Keratinocyte (primary cell): ENCODE results near the gene NPM1. TPM values are rescaled to one million over a fixed set of nuclear protein-coding genes. Genes with fewer than 3 reads are reported as not detected.

ENCODE experiments used
- DNase-seq: peaks from one replicate; pipeline ENCODE4 v3.0.0-alpha.2; 2011; ENCODE audit warnings: low read depth, missing footprints, low spot score
- FAIRE-seq: peaks from 2 replicates; lab custom pipeline; 2011; peaks lifted over from hg19 to GRCh38; lab: Jason Lieb, UNC
- H2AFZ ChIP-seq: 2 replicates; pipeline ENCODE4 v1.6.0; 2012; ENCODE audit warnings: low read length, control low read depth, inconsistent platforms; ENCODE audit not compliant: control insufficient read depth
- H3K27ac ChIP-seq: 2 replicates; pipeline ENCODE4 v1.5.1; 2011; ENCODE audit warnings: low read length; ENCODE audit not compliant: control insufficient read depth, insufficient read depth
- H3K27me3 ChIP-seq: 3 replicates; pipeline ENCODE4 v1.6.0; 2011; ENCODE audit warnings: low read length; ENCODE audit not compliant: control insufficient read depth, insufficient read depth; ENCODE audit errors: extremely low read depth
- H3K36me3 ChIP-seq, 2 experiments: 2 replicates in 1 of 2; 3 replicates in 1 of 2; pipeline ENCODE4 v1.5.1; 2011; ENCODE audit warnings: low read length in 2 of 2, mild to moderate bottlenecking in 1 of 2; ENCODE audit not compliant: control insufficient read depth in 2 of 2, insufficient read depth in 2 of 2; ENCODE audit errors: extremely low read depth in 1 of 2
- H3K4me1 ChIP-seq: 3 replicates; pipeline ENCODE4 v1.5.1; 2011; ENCODE audit warnings: low read length; ENCODE audit not compliant: control insufficient read depth, insufficient read depth; ENCODE audit errors: extremely low read depth
- H3K4me2 ChIP-seq: 3 replicates; pipeline ENCODE4 v1.6.0; 2011; ENCODE audit warnings: low read depth, low read length; ENCODE audit not compliant: control insufficient read depth, insufficient read depth; ENCODE audit errors: extremely low read depth
- H3K4me3 ChIP-seq, 3 experiments: fragments of 200-600 bp in 1 of 3; sonication (generic) in 1 of 3; 2 replicates in 2 of 3; 3 replicates in 1 of 3; pipeline ENCODE4 v1.5.1; 2011 to 2016; ENCODE audit warnings: low read length in 3 of 3, mild to moderate bottlenecking in 3 of 3, control low read depth in 2 of 3, inconsistent platforms in 1 of 3, low read depth in 1 of 3, mixed read lengths in 1 of 3, mixed run types in 1 of 3, moderate library complexity in 1 of 3; ENCODE audit not compliant: control insufficient read depth in 2 of 3, insufficient read depth in 2 of 3; ENCODE audit errors: extremely low read depth in 1 of 3
- H3K79me2 ChIP-seq: 2 replicates; pipeline ENCODE4 v1.6.0; 2012; ENCODE audit warnings: low read length; ENCODE audit not compliant: control insufficient read depth, insufficient read depth
- H3K9ac ChIP-seq: 3 replicates; pipeline ENCODE4 v1.6.0; 2011; ENCODE audit warnings: low read length; ENCODE audit not compliant: control insufficient read depth, insufficient read depth; ENCODE audit errors: extremely low read depth
- H3K9me1 ChIP-seq: 3 replicates; pipeline ENCODE4 v1.6.0; 2011; ENCODE audit warnings: low read length; ENCODE audit not compliant: control insufficient read depth, insufficient read depth; ENCODE audit errors: extremely low read depth
- H3K9me3 ChIP-seq: 2 replicates; pipeline ENCODE4 v1.5.1; 2012; ENCODE audit warnings: low read depth, low read length; ENCODE audit not compliant: control insufficient read depth
- H4K20me1 ChIP-seq: 3 replicates; pipeline ENCODE4 v1.6.0; 2011; ENCODE audit warnings: low read length; ENCODE audit not compliant: control insufficient read depth, insufficient read depth; ENCODE audit errors: extremely low read depth
- CTCF ChIP-seq, 3 experiments: IDR thresholded peaks in 1 of 3; conservative IDR thresholded peaks in 1 of 3; optimal IDR thresholded peaks in 1 of 3; 2 replicates in 2 of 3; 3 replicates in 1 of 3; pipeline versions ENCODE3 to v1.5.1; 2011; ENCODE audit warnings: low read length in 3 of 3, mild to moderate bottlenecking in 3 of 3, moderate library complexity in 2 of 3, control low read depth in 1 of 3, inconsistent platforms in 1 of 3; ENCODE audit not compliant: insufficient read depth in 2 of 3; ENCODE audit errors: extremely low read depth in 1 of 3
- EZH2 ChIP-seq: IDR thresholded peaks from one replicate; pipeline ENCODE4 v1.6.1; 2012; ENCODE audit warnings: inconsistent platforms, mild to moderate bottlenecking, low read length, moderate library complexity
- dilution Hi-C: fragments of 300-500 bp; cut with MboI; formaldehyde crosslinking; loops from one replicate; pipeline ENCODE4 v1.7.0; 2020; ENCODE audit warnings: low sequenced_read_pairs; ENCODE audit not compliant: extremely low pct_ligation_motif_present
- polyA plus RNA-seq, 5 experiments: library from polyadenylated mRNA; depleted of rRNA in 3 of 5; stranded (reverse) in 3 of 5; stranded (forward) in 1 of 5; unstranded in 1 of 5; fragments of >200 nt; gene quantifications; 1 replicate in 1 of 5; 2 replicates in 3 of 5; 3 replicates in 1 of 5; pipeline versions ENCODE4 v1.2.1 to v1.2.3, GENCODE V29; 2011 to 2012; ENCODE audit warnings: missing spikeins in 2 of 5, low read depth in 1 of 5, low replicate concordance in 1 of 5

NPM1 gene
- polyA plus RNA-seq, 1 donor (not counting 4 experiments of a cell fraction or from before 2014, with no cell fraction given), result 2,398 TPM

GRCh38 chr5:171428168-171428696 is 40.6 kb downstream of the NPM1 start:
- no peak overlapping the region for H3K4me3 ChIP-seq
- H3K27me3 ChIP-seq, result no peaks in the 10 kb centered on the region
- dilution Hi-C loops, result no loop called here
- no peaks in the 10 kb centered on the region for H3K79me2 ChIP-seq
- no peaks in the 10 kb centered on the region for H3K4me1 ChIP-seq
- H4K20me1 ChIP-seq, result no peaks in the 10 kb centered on the region
- H3K27ac ChIP-seq, result no peak overlapping the region
- no peak overlapping the region for H3K9ac ChIP-seq
- no peak overlapping the region for H2AFZ ChIP-seq
- no peaks in the 10 kb centered on the region for H3K36me3 ChIP-seq
- no peak for FAIRE-seq
- no peaks in the 10 kb centered on the region for H3K9me1 ChIP-seq
- H3K9me3 ChIP-seq, result no peaks in the 10 kb centered on the region
- no peak for DNase-seq
- H3K4me2 ChIP-seq, result no peak overlapping the region
- no peak for TF ChIP-seq EZH2
- TF ChIP-seq CTCF (optimal IDR thresholded peaks at IDR 0.05 in 1 of 3, IDR thresholded peaks at IDR 0.05 in 1 of 3, conservative IDR thresholded peaks at IDR 0.05 in 1 of 3; ENCODE audit: extremely low read depth in 1 of 3, insufficient read depth in 2 of 3, low read length in 3 of 3), result no peak

- dilution Hi-C loops, result no loop called here
- no peaks in the 10 kb centered on the region for H3K9me1 ChIP-seq
- no peaks in the 10 kb centered on the region for H3K27me3 ChIP-seq
- H4K20me1 ChIP-seq, result no peaks in the 10 kb centered on the region
- TF ChIP-seq CTCF (optimal IDR thresholded peaks at IDR 0.05 in 1 of 3, IDR thresholded peaks at IDR 0.05 in 1 of 3, conservative IDR thresholded peaks at IDR 0.05 in 1 of 3; ENCODE audit: extremely low read depth in 1 of 3, insufficient read depth in 2 of 3, low read length in 3 of 3) (no peak), EZH2 (no peak)
- no peak overlapping the region for H3K4me2 ChIP-seq
- no peak overlapping the region for H3K4me3 ChIP-seq
- H3K4me1 ChIP-seq, result no peaks in the 10 kb centered on the region
- no peaks in the 10 kb centered on the region for H3K9me3 ChIP-seq
- H3K36me3 ChIP-seq, result no peaks in the 10 kb centered on the region
- H3K9ac ChIP-seq, result no peak overlapping the region
- H2AFZ ChIP-seq, result no peak overlapping the region
- DNase-seq, result no peak
- FAIRE-seq, result no peak
- no peaks in the 10 kb centered on the region for H3K79me2 ChIP-seq
- H3K27ac ChIP-seq, result no peak overlapping the region
Observed at GRCh38 chr5:171428809-171429542, 41.3 kb downstream of the NPM1 start.
